Subcutaneous adipose tissue (tissue), 4 donors: ENCODE measurements around the gene PPP2R2C. TPM values are rescaled to one million over a fixed set of nuclear protein-coding genes. Genes with fewer than 3 reads are reported as not detected.

Experiments
- total RNA-seq, 4 donors: library from RNA; depleted of rRNA; stranded (reverse); fragments of >200 nt; gene quantifications; one replicate each; pipeline ENCODE4 v1.1.0, GENCODE V29; 2016
- TF ChIP-seq, protein P1 (sequence below): fragments of 450-650 bp; IDR thresholded peaks from one replicate; pipeline ENCODE4 v1.5.1; 2016; ENCODE audit warnings: low read depth, mild to moderate bottlenecking, control low read depth, antibody characterized with exemption, moderate library complexity

Gene PPP2R2C
- total RNA-seq, 4 donors from 2014 or later = 0.17 to 2.0 (median 0.49) TPM; not detected in 1

DNA sequence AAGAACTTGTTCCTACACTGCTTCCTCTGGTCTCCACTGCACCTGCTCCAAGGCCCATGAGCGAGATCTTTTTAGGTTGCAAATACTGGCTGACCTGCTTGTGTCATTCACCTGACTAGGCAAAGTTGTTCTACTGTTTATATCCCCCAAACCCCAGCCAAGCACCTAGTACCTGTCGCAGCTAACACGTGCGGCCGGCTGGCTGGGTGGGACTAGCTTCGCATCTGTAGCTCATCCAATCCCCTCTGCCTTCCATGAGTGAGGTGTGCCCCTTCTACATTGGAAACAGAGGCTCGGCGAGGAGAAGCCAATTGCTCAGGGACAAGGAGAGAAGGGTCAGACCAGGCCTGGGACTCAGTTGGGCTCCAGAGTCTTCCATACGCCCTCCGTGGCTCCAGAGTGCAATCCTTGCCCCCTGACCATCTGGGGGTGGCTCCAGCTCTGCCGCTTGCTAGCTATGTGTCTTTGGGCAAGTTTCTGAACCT lies 116.3 kb downstream of the PPP2R2C start:
- TF ChIP-seq, protein P1, sequence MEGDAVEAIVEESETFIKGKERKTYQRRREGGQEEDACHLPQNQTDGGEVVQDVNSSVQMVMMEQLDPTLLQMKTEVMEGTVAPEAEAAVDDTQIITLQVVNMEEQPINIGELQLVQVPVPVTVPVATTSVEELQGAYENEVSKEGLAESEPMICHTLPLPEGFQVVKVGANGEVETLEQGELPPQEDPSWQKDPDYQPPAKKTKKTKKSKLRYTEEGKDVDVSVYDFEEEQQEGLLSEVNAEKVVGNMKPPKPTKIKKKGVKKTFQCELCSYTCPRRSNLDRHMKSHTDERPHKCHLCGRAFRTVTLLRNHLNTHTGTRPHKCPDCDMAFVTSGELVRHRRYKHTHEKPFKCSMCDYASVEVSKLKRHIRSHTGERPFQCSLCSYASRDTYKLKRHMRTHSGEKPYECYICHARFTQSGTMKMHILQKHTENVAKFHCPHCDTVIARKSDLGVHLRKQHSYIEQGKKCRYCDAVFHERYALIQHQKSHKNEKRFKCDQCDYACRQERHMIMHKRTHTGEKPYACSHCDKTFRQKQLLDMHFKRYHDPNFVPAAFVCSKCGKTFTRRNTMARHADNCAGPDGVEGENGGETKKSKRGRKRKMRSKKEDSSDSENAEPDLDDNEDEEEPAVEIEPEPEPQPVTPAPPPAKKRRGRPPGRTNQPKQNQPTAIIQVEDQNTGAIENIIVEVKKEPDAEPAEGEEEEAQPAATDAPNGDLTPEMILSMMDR = no peak

DNA sequence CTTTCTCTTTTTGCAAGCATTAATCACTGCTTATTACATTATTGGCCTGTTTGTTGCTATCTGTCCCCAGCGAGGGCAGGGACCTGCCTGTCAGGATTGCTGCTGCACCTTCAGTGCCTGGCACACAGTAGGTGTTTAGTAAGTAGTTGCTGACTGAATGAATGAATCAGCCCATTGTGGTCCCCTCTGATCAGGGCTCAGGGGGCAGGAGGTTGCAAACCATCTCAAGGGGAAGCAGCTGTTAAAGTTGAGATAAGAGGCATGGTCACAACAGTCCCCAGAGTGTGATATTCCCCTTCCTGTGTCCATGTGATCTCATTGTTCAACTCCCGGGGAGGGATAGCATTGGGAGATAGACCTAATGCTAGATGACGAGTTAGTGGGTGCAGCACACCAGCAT lies 117.4 kb downstream of the PPP2R2C start:
- TF ChIP-seq, protein P1 = no peak

DNA sequence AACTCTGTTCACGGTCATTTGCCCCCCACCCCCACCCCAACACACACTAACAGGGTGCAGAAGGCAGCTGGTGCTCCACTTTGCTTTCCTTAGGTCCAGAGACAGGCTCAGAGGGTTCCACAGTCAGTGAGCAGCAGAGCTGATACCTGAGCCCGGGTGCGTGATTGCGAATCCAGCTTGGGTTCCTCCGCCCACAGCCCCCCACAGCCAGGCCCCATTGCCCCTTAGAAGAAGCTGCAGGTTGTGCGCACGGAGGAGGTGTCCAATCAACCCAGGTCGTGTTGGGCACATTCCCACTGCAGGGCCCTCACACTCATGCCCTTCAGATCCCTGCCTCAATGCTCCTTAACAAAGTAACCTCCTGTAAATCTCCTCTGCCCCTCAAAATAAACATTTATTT lies 117.8 kb downstream of the PPP2R2C start:
- TF ChIP-seq, protein P1 = no peak

DNA sequence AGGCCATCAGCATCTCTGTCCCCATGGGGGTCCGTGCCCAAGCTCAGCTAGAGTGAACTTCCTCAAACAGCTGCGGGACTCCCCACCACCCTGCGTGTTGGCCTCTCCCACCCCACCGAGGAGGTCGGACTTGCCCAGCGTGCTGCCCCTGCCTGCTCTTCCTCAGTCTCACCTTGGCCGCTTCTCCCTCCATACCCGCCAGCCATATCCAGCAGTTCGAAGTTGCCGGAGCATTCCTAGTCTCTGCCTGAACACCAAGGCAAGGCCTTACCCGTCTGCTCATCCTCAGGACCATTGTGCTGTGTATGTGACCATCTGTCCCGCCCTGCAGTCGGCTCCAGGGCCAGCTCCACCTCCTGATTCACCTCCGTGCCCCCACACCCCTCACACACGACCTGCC lies 118.3 kb downstream of the PPP2R2C start:
- TF ChIP-seq, protein P1 = no peak

DNA sequence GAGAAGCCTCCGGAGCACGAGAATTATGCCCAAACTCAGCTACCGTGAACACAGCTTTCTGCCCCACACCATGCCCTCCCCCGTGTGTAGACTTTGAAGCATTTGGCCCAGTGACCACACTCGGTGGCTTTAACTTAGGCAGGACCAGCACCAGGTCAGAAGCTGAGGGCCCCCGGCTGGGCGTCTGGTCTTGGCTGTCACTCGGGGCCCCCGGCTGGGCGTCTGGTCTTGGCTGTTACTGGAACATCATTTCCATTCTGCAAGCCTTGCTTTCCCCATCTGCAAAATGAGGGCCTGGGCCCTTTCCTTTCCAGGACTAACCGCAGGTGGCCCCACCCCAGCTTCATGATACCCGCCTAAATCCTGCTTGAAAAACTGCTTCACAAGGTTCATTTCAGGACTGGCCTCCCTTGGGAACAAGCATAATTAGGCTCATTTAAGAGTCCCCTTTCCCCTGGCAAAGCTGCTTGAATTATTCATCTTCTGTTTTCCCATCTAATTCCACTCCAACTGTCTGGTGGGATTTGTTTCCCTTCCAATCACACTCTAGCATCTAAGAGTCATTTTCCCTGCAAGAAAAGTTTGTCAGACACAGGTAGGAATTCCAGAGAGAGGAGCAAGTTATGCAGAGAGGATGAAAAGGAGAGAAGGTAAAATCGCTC lies 120.3 kb downstream of the PPP2R2C start:
- TF ChIP-seq, protein P1 = no peak

DNA sequence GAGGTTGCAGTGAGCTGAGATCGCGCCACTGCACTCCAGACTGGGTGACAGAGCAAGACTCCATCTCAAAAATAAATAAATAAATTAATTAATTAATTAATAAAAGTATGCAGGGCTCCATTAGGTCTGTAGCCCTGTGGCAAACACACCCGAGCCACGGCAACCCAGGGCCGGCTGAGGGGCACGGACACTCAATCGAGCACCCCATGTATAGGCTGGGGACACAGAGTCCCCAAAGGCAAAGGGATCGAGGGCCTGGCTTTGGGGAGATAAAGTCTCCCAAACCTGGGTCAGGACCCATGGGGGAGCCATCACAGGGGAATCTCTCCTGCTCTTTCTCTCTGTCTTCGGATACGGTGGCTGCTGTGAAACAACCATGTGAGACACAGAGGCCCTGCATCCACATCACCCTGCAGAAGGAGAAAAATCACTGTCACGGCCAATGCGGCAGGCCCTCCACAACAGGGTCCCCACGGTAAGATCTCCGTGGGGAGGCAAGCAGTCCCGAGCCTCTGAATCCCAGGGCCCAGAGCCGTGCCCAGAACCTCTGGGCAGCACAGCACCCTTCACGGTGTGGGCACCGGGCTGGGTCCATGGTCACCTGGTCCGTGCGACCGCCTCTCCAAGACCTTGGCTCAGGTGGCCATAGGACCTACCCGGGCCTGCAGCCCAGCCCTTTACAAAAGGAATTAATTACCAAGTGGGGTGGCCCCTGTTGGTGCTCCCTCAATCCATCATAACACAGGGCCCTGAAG lies 121.0 kb downstream of the PPP2R2C start:
- TF ChIP-seq, protein P1 = no peak

DNA sequence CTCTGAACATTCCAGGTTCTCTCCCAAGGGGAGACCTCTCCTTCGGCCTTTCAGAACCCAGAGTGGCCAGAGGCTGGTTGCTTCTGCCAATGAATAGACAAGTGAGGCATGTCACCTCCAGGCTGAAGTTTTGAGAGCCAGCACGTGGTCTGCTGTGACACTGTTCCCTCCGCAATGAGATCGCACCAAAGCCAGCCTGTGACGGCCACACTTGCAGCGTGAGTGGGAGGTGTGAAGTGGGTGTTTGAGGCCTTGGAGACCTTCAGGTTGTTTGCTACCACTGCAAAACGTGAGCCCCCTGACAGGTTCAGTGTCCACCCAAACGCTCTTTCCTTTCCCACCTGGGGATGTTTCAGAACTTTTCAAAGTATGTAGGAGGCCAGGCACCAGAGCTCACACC lies 121.8 kb downstream of the PPP2R2C start:
- TF ChIP-seq, protein P1 = no peak
